Posterior vena cava (tissue), 2 donors: ENCODE results near the gene RALB. TPM values are rescaled to one million over a fixed set of nuclear protein-coding genes. Genes with fewer than 3 reads are reported as not detected.

Source experiments
- DNase-seq: peaks from one replicate; pipeline ENCODE4 v3.0.0-alpha.2; 2020; ENCODE audit warnings: low spot score
- intact Hi-C, 2 donors: fragments of 100-400 bp; cut with DNase I; formaldehyde crosslinking; loops; one replicate each; pipeline versions ENCODE4 v1.14.1 to v1.14.2; 2022 to 2023
- long read RNA-seq, 2 donors: library from polyadenylated mRNA; unstranded; transcript quantifications; one replicate each; pipeline ENCODE4 v2.0.0, GENCODE V29; 2020 to 2021
- total RNA-seq, 2 donors: library from RNA; stranded (reverse); fragmentation: NEBNext Ultra II Directional; extraction: Animal tissue kit (Norgen Biotek cat#: 25700); gene quantifications; one replicate each; pipeline ENCODE4 v1.2.1, GENCODE V29; 2021
- donor health status: DM: yes; HTN: yes; CAD: no.
- donor health status: DM: yes; HTN: yes; CAD: no.

The RALB gene, protein sequence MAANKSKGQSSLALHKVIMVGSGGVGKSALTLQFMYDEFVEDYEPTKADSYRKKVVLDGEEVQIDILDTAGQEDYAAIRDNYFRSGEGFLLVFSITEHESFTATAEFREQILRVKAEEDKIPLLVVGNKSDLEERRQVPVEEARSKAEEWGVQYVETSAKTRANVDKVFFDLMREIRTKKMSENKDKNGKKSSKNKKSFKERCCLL
- total RNA-seq = 10 to 100 TPM; 42.5 to 55.0 TPM
- long read RNA-seq, donor 1, transcript RALB-203 (5 exons, 1,252 nt) = minor isoform, 22 of 63 reads
- long read RNA-seq, donor 1, transcript RALB-201 (5 exons, 2,344 nt) = major isoform, 31 of 63 reads
- long read RNA-seq, donor 1, partial matches to known transcripts = 4 of 63 reads
- long read RNA-seq, donor 1, other reads (novel, unspliced or antisense) = 6 of 63 reads
- long read RNA-seq, donor 2, transcript RALB-203 (5 exons, 1,252 nt) = minor isoform, 49 of 147 reads
- long read RNA-seq, donor 2, transcript RALB-201 (5 exons, 2,344 nt) = major isoform, 76 of 147 reads
- long read RNA-seq, donor 2, partial matches to known transcripts = 8 of 147 reads
- long read RNA-seq, donor 2, other reads (novel, unspliced or antisense) = 14 of 147 reads

DNA sequence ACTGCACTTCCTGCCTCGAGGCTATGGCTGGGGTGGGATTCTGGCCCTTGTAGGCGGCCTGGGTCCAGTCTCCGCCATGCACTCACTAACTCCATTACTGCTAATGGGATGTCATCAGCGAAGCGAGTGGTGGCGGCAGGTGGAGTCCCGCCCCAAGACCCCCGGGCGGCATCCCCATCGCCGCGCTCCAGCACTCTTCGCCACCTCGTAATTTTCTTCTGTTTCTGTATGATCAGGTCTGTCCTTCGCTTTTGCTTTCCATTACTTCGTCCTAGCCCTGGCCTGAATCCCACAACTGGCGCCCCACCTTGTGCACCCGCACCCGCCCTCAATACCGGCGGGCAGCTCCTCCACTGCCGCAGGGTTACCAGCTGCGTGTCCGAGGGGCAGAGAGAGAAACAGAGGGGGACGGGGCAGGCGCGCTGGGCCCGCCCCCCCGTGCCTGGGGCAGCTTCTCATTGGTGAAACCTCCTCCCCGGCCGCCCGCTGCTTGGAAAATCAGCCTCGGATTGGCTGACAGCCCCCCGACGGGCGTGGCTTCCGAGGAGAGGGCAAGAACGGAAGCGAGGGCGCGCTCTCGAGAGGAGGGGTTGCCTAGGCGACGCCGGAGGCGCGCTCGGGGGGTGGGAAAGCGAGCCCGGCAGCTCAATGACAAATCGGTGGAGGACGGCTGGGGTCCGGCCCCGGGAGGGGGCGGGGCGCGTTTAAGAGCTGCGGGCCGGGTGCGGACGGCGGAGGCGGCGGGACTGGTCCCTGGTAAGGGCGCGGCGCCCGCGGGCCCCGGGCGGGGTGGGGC is at the start of gene RALB:
Gene RALB (plus strand): TSS at position 628 of the 796 bp plus-strand sequence. CDS start 25,813 bp downstream, outside the sequence.
- DNase-seq = peak; percentile 100
- intact Hi-C loops = loop anchor here in 1 of 2 donors (10.0 kb wide), 1 partner anchor 1722 kb away; no protein-coding TSS in a partner anchor

- peak; percentile 74 for DNase-seq
- intact Hi-C loops = loop anchor here in 1 of 2 donors (1.0 kb wide), 1 partner anchor 8 kb away; no protein-coding TSS in a partner anchor
These were observed 49.2 kb upstream of the RALB start for GRCh38 chr2:120203251-120204021.

GRCh38 chr2:120204022-120204405 is 48.6 kb upstream of the RALB start:
- intact Hi-C loops = no loop called here
- DNase-seq = no peak

DNA sequence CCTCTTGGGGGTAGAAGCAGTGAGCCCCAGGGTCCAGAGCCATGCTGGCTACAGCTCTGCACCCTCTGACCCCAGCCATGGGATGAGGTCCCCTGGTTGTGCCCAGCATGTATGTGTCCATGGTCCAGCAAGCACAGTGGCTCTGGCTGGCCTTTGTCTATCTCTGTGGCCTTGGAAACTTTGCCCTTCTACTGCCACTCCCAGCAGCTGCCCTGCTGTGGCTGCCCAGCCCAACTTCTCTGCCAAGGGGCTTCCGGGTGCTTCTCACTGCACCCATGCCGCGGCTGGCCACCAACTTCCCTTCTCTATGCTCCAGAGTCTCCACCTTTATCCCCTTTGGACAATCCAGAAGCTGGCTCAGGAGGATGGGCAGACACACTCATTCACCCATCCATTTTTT is 48.2 kb upstream of the RALB start:
- DNase-seq = no peak
- intact Hi-C loops = no loop called here

DNA sequence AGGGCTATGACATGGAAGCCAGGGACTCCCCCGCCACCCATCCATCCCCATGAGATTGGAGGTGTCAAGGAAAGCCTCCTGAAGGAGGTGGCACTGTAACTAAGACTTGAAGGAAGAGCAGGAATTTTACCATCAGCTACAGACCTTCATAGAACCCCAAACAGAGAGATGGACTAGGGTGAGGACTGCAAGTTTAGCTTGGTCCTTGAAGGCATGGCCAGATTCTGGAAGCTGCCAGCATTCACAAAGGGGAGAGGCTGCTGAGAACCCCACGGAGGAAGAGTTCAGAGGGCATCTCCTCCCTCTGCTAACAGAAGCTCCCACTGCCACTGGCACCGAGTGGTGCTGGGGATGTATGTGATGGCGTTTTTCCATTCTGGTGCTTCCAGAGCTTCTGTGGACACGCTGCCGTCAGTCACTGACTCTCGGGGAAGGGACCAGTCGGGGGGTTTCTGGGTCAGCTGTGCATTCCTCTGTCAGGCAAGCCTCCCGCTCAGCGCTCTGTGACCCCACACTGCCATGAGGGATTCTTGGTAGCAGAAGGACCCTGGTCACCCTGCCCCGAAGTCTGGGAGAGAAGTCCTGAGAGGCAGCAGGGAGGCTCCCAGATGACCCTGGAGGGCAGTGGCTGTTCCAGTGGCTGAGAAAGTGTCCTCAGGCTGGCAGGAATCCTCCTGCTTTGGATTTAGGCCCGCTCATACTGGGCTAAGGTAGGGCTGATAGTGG is 47.5 kb upstream of the RALB start:
- DNase-seq = no peak
- intact Hi-C loops = no loop called here

- DNase-seq = no peak
- intact Hi-C loops = no loop called here
These were observed 46.5 kb upstream of the RALB start for GRCh38 chr2:120206022-120206581.

GRCh38 chr2:120208381-120209353 is 44.0 kb upstream of the RALB start:
- DNase-seq = peak; percentile 65
- intact Hi-C loops = no loop called here

- DNase-seq = peak; percentile 72
- intact Hi-C loops = no loop called here
These were observed 43.0 kb upstream of the RALB start for GRCh38 chr2:120209427-120210269.

DNA sequence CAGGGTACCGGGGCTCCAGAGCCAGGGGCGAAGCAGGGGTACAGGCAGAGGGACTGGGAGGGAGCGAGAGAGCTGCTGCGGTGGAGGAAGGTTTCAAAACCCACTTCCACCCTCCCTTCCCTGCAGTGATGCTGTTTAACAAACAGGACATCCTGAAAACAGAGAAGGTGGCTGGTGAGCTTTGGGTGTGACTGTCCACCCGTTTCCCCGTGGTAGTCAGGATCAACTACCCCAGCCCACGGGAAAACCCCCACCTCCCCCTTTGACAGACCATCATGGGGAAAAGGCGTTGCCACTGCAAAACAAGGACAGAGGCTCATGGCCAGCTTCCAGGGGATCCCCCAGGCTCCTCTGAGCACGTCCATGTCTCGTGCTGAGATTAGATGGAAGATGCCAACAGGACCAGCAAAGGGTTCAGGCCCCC is 42.4 kb upstream of the RALB start:
- peak; percentile 72 for DNase-seq
- intact Hi-C loops = no loop called here

DNA sequence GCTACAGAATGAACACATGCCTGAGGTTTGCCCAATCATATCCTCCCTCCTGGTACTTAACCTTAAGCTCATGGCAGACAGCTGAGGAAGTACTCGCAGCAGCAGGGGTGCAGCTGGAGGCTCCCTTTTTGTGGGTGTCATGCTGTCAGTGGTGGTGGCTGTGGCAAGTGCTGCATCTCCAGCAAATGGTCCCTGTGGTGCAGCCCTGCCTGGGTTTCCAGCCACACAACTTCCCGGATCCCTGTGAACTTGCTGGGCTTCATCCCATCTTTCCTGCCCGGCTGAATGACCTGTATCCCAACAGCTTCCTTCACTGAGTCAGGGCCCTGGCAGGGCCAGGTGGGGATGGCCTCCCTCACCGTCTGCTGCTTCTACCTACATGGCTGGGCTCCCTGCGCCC is 34.5 kb upstream of the RALB start:
- peak; percentile 53 for DNase-seq
- intact Hi-C loops = no loop called here

- intact Hi-C loops = no loop called here
These were observed 33.4 kb upstream of the RALB start for GRCh38 chr2:120219291-120219690.

GRCh38 chr2:120219766-120220165 is 32.9 kb upstream of the RALB start:
- intact Hi-C loops = no loop called here
- DNase-seq = peak; percentile 41

More at GRCh38 chr2:120219291-120219690, 33.4 kb upstream of the RALB start:
- peak; percentile 34 for DNase-seq

- no peak for DNase-seq
- intact Hi-C loops = no loop called here
These were observed 31.9 kb upstream of the RALB start for GRCh38 chr2:120220756-120221155.

DNA sequence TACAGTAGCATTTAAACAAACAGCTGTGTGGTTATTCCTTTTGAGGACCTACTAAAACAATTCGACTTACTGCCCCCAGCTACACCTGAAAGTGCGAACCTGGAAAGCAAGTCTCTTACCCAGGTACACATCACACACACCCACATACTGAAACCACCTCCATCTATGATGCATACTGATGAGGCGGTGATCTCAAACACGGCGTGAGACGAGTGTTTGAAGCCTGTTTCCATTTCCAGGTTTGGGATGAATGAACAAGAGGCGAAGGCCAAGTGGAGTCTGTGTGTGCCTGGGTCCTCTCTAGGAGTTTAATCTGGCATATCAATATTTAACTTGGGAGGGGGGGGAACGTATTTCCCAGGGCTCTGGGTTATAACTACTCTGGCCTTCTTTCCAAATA is 31.0 kb upstream of the RALB start:
- intact Hi-C loops = no loop called here
- peak; percentile 10 for DNase-seq

- peak; percentile 81 for DNase-seq
- intact Hi-C loops = no loop called here
These were observed 30.2 kb upstream of the RALB start for GRCh38 chr2:120222186-120223033.
